Endothelial cell of umbilical vein (primary cell): ENCODE results near the gene DGAT2. TPM values are rescaled to one million over a fixed set of nuclear protein-coding genes. Genes with fewer than 3 reads are reported as not detected.

Experiments
- BruUV-seq: library from RNA; stranded (reverse); fragments of 400-500 nt; replicated peaks from 2 replicates; lab custom pipeline; 2021; lab: Mats Ljungman, UMichigan
- CTCF ChIA-PET: fragments of 300-600, 350-600 bp; sonication (Branson Sonifier 250); formaldehyde crosslinking; loops from one replicate; lab custom pipeline; 2021; ENCODE audit warnings: antibody characterized with exemption, inconsistent platforms; lab: Charles Lee
- POLR2A ChIA-PET: fragments of 300-600, 350-600 bp; sonication (Branson Sonifier 250); formaldehyde crosslinking; loops from one replicate; lab custom pipeline; 2021; ENCODE audit warnings: antibody characterized with exemption, inconsistent platforms; lab: Charles Lee
- DNase-seq: peaks from one replicate; pipeline ENCODE4 v3.0.0-alpha.2; 2011; ENCODE audit warnings: low read depth, low spot score
- FAIRE-seq: peaks from 2 replicates; lab custom pipeline; 2011; peaks lifted over from hg19 to GRCh38; lab: Jason Lieb, UNC
- H2AFZ ChIP-seq: 2 replicates; pipeline ENCODE4 v1.6.0; 2012; ENCODE audit warnings: low read depth, low read length, control low read depth, inconsistent platforms
- H3K27ac ChIP-seq: 2 replicates; pipeline ENCODE4 v1.5.1; 2011; ENCODE audit warnings: low read depth, mild to moderate bottlenecking, control low read depth, low read length, moderate library complexity; ENCODE audit not compliant: insufficient read depth
- H3K27me3 ChIP-seq, 2 experiments: 2 replicates each; pipeline versions ENCODE4 v1.6.0 to v1.6.1; 2011; ENCODE audit warnings: low read length in 2 of 2, mixed read lengths in 1 of 2; ENCODE audit not compliant: control insufficient read depth in 2 of 2, insufficient read depth in 2 of 2
- H3K36me3 ChIP-seq, 2 experiments: 2 replicates in 1 of 2; 3 replicates in 1 of 2; pipeline ENCODE4 v1.5.1; 2011; ENCODE audit warnings: low read length in 2 of 2, mild to moderate bottlenecking in 1 of 2, moderate library complexity in 1 of 2; ENCODE audit not compliant: control insufficient read depth in 2 of 2, insufficient read depth in 2 of 2; ENCODE audit errors: extremely low read depth in 1 of 2
- H3K4me1 ChIP-seq: 3 replicates; pipeline ENCODE4 v1.5.1; 2011; ENCODE audit warnings: mild to moderate bottlenecking, low read length; ENCODE audit not compliant: control insufficient read depth, insufficient read depth; ENCODE audit errors: extremely low read depth
- H3K4me2 ChIP-seq: 2 replicates; pipeline ENCODE4 v1.6.1; 2011; ENCODE audit warnings: low read length, control low read depth, mixed read lengths; ENCODE audit not compliant: insufficient read depth
- H3K4me3 ChIP-seq, 3 experiments: fragments of 200-600 bp in 1 of 3; sonication (generic), shearing (Covaris generic) in 1 of 3; replicated peaks in 1 of 3; 2 replicates each; pipeline ENCODE4 v1.5.1; 2011 to 2016; ENCODE audit warnings: control low read depth in 3 of 3, low read length in 3 of 3, mild to moderate bottlenecking in 2 of 3, inconsistent platforms in 1 of 3, low read depth in 1 of 3, moderate library complexity in 1 of 3; ENCODE audit not compliant: insufficient read depth in 1 of 3
- H3K79me2 ChIP-seq: 2 replicates; pipeline ENCODE4 v1.6.0; 2012; ENCODE audit warnings: low read length, inconsistent platforms; ENCODE audit not compliant: control insufficient read depth, insufficient read depth
- H3K9ac ChIP-seq: replicated peaks from 2 replicates; pipeline ENCODE3; 2011; ENCODE audit warnings: low read length, control low read depth; ENCODE audit not compliant: insufficient read depth; ENCODE audit errors: extremely low read depth
- H3K9me1 ChIP-seq: replicated peaks from 3 replicates; pipeline ENCODE4 v1.6.0; 2011; ENCODE audit warnings: mild to moderate bottlenecking, low read length; ENCODE audit not compliant: control insufficient read depth, insufficient read depth; ENCODE audit errors: extremely low read depth
- H3K9me3 ChIP-seq: replicated peaks from 2 replicates; pipeline ENCODE4 v1.5.1; 2012; ENCODE audit warnings: low read length, inconsistent platforms; ENCODE audit not compliant: control insufficient read depth, insufficient read depth
- H4K20me1 ChIP-seq: replicated peaks from 2 replicates; pipeline ENCODE3; 2011; ENCODE audit warnings: mild to moderate bottlenecking, low read length; ENCODE audit not compliant: control insufficient read depth, insufficient read depth; ENCODE audit errors: extremely low read depth
- CTCF ChIP-seq, 2 donors: IDR thresholded peaks; 1 replicate in 1 of 2; 2 replicates in 1 of 2; pipeline ENCODE4 v1.5.1; 2011; ENCODE audit warnings: low read length in 2 of 2, mild to moderate bottlenecking in 2 of 2, moderate library complexity in 2 of 2, control low read depth in 1 of 2, inconsistent platforms in 1 of 2, low read depth in 1 of 2; ENCODE audit not compliant: insufficient read depth in 1 of 2; ENCODE audit errors: extremely low read depth in 1 of 2
- EZH2 ChIP-seq: IDR thresholded peaks from 2 replicates; pipeline ENCODE4 v1.6.1; 2012; ENCODE audit warnings: borderline replicate concordance, low read depth, mild to moderate bottlenecking, moderate library complexity, low read length, inconsistent platforms; ENCODE audit not compliant: severe bottlenecking
- FOS ChIP-seq: IDR thresholded peaks from 2 replicates; pipeline ENCODE4 v1.6.1; 2011; ENCODE audit warnings: mild to moderate bottlenecking, low read length, moderate library complexity, borderline replicate concordance; ENCODE audit not compliant: insufficient read depth
- GATA2 ChIP-seq: IDR thresholded peaks from 2 replicates; pipeline ENCODE4 v1.7.0; 2011; ENCODE audit warnings: low read depth, mild to moderate bottlenecking, moderate library complexity, mixed read lengths, low read length; ENCODE audit not compliant: insufficient read length, insufficient read depth
- JUN ChIP-seq: IDR thresholded peaks from 2 replicates; pipeline ENCODE4 v1.6.1; 2011; ENCODE audit warnings: borderline replicate concordance, low read depth; ENCODE audit not compliant: insufficient read length, insufficient read depth
- MAX ChIP-seq: IDR thresholded peaks from 2 replicates; pipeline ENCODE4 v1.6.1; 2011; ENCODE audit not compliant: insufficient read depth, insufficient read length
- MYC ChIP-seq: IDR thresholded peaks from one replicate; pipeline ENCODE4 v1.6.1; 2011; ENCODE audit warnings: mild to moderate bottlenecking, low read depth, low read length
- POLR2A ChIP-seq: IDR thresholded peaks from 2 replicates; pipeline ENCODE4 v1.6.1; 2012; ENCODE audit warnings: low read depth, mild to moderate bottlenecking, control low read depth, low read length
- POLR2AphosphoS5 ChIP-seq: IDR thresholded peaks from 2 replicates; pipeline ENCODE4 v1.6.1; 2012; ENCODE audit warnings: low read depth, mild to moderate bottlenecking, control low read depth, low read length, moderate library complexity; ENCODE audit not compliant: insufficient read depth
- dilution Hi-C: fragments of 300-500 bp; cut with MboI; formaldehyde crosslinking; loops from one replicate; pipeline ENCODE4 v1.15.0; 2019; ENCODE audit warnings: low sequenced_read_pairs; ENCODE audit not compliant: extremely low pct_ligation_motif_present
- intact Hi-C: fragments of 100-400 bp; cut with micrococcal nuclease; formaldehyde crosslinking; loops from one replicate; pipeline ENCODE4 v1.10.0; 2022
- polyA plus RNA-seq, 4 experiments: library from polyadenylated mRNA; depleted of rRNA in 3 of 4; stranded (reverse) in 3 of 4; unstranded in 1 of 4; fragments of >200 nt; gene quantifications; 2 replicates each; pipeline versions ENCODE4 v1.2.1 to v1.2.3, GENCODE V29; 2011 to 2012; ENCODE audit warnings: missing spikeins in 1 of 4
- total RNA-seq: library from RNA; stranded (reverse); gene quantifications from 2 replicates; pipeline ENCODE4 v1.2.3, GENCODE V29; 2021

Gene DGAT2
- total and polyA plus RNA-seq, 2 donors (not counting 3 experiments of a cell fraction or from before 2014, with no cell fraction given) = 0.55 to 0.79 TPM

GRCh38 chr11:75735181-75735845 is 33.3 kb upstream of the DGAT2 start:
- ChIA-PET POLR2A (no interaction called here), CTCF (interaction anchor here (1.7 kb wide), 1 partner anchor 12 kb away, joined by 8 read pairs; no protein-coding TSS in a partner anchor)
- Histone ChIP-seq H3K4me2 (no peak overlapping the region), H3K36me3 (no peaks in the 10 kb centered on the region), H3K4me3 (no peak overlapping the region), H3K27me3 (peaks cover 6 to 15% of the 10 kb centered on the region in 2 experiments), H3K27ac (no peak overlapping the region), H3K4me1 (no peaks in the 10 kb centered on the region), H3K9me1 (no peaks in the 10 kb centered on the region), H3K79me2 (no peaks in the 10 kb centered on the region), H3K9me3 (no peaks in the 10 kb centered on the region), H2AFZ (no peak overlapping the region), H3K9ac (no peak overlapping the region), H4K20me1 (no peaks in the 10 kb centered on the region)
- FAIRE-seq (no peak), DNase-seq (no peak)
- no TSS peak for BruUV-seq
- TF ChIP-seq MAX (no peak), POLR2AphosphoS5 (no peak), EZH2 (no peak), MYC (no peak), FOS (no peak), GATA2 (no peak), JUN (no peak), CTCF (IDR thresholded peaks at IDR 0.05; ENCODE audit: extremely low read depth in 1 of 2, insufficient read depth in 1 of 2, low read depth in 1 of 2, low read length in 2 of 2) (no peak), POLR2A (no peak)
- intact Hi-C loops (no loop called here), dilution Hi-C loops (no loop called here)
